Activated CD8-positive, alpha-beta memory T cell treated with anti-CD3 and anti-CD28 coated beads, Interleukin-2, amount 50 U/mL, for 4 hours (primary cell): ENCODE results near the gene RTN4RL2.

ENCODE experiments used
- DNase-seq: peaks from one replicate; pipeline ENCODE4 v3.0.0-alpha.2; 2020

The RTN4RL2 gene

DNA sequence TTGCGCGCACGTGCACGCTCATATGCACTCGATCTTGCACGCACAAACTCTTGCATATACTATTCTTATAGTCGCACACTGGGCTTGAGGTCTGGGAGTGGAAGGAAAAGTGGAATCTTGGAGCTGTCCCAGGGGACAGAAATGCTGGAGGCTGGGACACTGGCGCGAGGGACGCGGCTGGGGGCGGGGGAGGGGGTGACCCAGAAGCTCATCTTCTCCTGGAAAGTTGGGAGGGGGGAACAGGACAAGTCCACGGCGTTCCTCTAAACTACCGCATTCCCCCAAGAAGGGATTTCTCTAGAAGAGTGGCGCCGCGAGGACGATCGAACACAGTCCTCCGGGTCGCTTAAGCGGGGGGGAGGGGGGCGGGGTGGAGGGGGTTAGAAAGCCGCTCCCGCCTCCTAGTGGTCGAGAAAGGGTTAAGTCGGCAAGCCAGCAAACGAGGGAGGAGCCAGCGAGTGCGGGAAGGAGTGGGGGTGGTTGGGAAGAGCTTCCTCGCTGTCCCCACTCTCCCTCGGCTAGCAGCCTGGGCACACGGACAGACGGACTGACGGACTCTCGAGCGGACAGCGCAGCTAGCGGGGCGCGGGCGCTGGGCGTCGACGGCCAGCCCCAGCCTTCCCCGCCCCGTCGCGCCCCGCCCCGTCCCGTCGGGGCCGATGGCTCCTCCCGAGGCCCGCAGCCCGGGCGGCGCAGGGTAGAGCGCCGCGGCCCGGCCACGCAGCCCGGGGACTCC is at the start of gene RTN4RL2:
TSS of gene RTN4RL2 (plus strand) at position 507 of the 736 bp plus-strand sequence. CDS start 338 bp downstream, outside the sequence.
- peak; percentile 29 for DNase-seq

DNA sequence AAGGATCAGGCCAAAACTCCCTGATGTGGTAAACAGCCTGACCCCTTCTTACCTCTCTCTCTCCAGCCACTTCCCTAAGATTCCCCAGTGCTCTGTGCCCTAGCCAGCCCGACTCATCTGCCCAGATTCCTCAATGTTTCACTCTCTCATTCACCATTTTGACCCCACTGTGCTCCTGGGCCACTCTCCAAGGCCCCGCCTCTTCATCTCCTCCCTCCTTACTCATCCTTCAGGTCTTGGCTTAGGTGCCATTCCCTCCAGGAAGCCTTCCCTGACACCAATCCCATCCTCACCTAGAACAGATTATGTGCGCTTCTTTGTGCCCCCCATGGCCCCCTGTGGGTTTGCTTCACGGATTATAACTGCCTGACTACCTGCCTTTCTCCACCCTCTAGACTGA is 46.6 kb upstream of the RTN4RL2 start:
- no peak for DNase-seq

DNA sequence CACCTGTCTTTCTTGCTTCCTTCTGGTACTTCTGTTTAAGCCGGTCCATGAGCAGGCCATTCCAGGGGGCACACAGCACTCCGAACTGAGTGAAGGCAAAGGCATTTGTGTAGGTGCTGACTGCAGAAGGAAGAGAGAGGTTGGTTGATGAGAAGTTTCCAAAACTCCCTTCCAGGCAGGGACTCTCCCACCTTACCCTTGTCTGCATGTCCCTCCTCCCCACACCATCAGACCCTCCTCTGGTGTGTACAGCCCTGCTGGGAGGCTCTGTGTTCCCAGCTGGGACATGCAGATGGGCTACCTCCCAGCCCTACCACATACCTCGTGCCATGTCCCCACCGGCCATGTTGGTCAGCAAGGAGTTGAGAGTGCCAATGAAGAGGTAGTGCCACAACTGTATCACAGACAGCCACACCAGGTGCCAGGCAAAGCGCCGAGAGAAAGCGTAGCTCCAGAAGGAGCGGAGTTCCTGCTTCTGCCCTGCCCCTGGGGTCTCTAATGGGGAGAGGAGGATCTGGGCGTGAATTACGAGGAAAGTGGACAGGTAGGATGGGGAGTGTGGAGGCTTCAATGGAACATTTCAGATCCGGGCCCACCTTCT is 45.6 kb upstream of the RTN4RL2 start:
- no peak for DNase-seq

DNA sequence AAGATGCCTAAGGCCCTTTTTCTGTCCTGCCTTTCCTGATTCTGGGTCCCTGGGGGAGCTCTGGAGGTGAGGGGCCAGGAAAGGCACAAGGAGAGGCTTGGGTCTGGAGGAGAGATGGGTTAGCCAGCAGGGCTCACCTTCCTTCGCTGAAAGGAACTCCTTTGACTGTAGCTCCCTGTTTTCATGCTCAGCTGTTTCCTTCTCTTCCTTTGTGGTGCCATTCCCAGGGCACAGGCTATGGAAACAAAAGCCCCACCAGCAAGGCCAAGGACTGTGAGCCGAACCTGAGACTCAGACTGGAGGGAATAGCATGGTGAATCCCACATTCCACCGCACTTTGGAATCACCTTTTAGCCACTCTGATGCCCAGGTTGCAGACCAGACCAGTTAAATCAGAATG is 43.9 kb upstream of the RTN4RL2 start:
- no peak for DNase-seq

DNA sequence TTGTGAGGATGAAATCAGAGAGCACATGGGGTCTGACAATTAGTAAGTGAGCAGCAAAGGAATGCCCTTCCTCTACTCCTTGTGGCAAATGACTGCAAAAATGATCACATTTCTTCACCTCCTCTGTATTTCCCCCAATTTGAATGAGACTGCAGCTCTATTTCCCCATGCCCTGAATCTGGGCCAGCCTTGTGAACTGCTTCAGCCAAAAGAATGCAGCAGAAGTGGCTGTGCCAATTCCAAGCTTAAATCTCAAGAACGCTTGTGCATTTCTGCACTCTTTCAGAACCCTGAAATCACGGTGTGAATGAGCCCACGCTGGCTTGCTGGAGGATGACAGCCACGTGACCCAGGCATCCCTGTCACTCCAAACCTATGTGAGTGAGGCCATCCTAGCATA is 43.3 kb upstream of the RTN4RL2 start:
- DNase-seq: no peak

DNA sequence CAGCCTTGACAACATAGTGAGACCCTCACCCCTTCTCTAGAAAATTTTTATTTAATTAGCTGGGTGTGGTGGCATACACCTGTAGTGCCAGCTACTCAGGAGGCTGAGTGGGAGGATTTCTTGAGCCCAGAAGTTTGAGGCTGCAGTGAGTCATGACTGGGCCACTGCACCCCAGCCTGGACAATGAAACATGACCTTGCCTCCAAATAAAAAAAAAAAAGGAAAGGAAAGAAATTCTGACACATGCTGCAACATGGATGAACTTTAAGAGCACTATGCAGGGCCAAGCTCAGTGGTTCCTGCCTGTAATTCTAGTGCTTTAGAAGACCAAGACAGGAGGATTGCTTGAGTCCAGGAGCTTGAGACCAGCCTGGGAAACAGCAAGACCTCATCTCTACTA is 42.2 kb upstream of the RTN4RL2 start:
- no peak for DNase-seq

DNA sequence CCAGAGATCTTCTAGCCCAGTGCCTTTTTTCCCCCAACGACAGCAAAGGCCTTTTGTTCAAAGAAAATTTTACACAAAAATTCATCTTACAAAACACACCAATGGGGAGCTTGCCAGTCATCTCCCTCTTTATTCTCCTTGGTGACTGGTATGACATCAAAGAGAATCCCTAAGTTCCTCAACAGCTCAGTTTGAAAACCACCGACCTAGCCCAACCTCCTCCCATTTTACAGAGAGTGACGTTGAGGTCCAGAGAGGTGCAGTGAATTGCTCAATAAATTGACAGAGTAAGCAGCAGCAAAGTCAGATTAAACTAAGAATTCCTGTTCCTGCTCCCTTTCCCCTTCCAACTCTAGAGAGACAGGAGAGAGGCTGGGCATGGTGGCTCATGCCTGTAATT is 41.2 kb upstream of the RTN4RL2 start:
- DNase-seq: no peak

DNA sequence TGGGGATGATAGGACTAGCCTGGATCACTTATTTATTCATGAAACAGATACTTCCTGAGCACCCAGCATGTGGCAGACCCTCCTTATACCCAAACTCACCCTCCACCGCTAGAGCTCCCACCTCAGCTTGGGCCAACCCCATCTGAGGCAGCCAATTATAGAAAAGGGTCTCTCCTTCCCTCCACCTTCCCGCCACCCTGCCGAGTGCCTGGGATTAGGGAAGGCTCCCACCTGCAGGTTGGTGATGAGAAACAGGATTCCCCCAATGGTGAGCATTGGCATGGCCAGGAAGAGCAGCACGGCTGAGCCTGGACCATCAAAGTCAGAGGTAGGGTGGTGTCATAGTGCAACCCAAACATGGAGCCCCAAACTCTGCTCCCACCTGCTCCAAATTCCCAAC is 39.3 kb upstream of the RTN4RL2 start:
- no peak for DNase-seq

DNA sequence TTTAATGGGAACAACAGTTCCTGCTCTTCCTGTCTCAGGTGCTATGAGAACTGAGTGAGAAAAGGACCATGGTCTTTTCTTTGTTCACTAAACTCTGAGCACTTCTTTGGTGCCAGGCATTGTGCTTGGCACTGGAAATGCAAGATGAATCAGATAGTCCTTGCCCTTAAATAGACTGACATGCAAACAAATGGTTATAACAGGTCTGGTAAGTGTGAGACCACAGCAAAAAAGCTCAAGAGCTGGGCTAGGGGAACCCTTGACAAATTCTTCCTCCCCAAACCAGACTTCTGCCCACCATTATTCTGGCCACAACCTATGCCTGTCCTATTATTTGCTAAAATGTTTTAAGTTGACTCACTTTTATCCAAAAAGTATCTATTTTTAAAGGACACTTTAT is 38.5 kb upstream of the RTN4RL2 start:
- DNase-seq: no peak

DNA sequence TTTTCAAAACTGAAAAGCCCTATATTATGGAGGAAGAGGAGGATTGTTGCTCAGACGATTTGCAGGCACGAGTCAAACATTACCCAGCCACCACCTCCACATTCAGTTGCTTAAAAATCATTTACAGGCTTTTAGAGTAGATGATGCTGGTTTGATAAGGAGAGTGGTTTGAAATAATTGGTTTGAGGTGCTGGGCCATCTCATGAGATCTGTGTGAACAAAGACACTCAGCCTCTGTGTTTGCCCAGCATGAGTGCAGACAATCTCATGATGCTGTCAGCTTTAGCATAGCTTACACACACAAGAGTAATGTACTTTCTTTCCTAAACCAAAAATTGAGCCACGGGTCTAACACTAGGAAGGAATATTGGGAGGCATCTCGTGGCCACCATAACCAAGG is 37.7 kb upstream of the RTN4RL2 start:
- DNase-seq: no peak

DNA sequence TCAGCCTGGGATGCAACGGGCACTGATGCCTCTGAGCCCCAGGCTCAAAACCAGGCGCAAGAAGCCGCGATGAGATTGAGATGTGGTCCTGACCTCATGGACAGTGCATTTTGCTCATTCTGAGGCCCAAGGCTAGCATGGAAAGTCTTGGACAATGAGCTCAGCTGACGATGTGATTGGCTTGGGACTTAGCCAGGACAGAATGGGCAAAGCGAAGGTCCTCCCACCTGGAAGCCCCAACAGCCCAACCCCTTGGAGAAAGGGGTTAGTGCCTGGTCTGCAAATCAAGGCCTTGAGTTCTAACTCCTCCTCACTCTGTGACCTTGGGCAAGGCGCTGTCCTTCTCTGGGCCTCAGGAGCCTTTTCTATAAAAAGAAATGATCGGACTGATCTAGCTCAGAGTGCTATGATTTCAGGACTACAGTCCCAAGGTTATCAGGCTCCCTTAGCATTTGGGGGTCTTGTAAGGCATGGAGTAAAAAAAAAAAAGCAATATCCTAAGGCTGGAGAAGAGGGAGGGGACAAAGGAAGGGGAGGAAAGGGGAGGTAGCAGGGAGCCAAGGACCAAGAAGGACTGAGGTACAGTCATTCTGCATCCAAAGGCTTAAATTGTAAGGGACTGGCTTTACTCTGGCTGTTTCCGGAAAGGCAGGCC is 36.1 kb upstream of the RTN4RL2 start:
- DNase-seq: no peak

DNA sequence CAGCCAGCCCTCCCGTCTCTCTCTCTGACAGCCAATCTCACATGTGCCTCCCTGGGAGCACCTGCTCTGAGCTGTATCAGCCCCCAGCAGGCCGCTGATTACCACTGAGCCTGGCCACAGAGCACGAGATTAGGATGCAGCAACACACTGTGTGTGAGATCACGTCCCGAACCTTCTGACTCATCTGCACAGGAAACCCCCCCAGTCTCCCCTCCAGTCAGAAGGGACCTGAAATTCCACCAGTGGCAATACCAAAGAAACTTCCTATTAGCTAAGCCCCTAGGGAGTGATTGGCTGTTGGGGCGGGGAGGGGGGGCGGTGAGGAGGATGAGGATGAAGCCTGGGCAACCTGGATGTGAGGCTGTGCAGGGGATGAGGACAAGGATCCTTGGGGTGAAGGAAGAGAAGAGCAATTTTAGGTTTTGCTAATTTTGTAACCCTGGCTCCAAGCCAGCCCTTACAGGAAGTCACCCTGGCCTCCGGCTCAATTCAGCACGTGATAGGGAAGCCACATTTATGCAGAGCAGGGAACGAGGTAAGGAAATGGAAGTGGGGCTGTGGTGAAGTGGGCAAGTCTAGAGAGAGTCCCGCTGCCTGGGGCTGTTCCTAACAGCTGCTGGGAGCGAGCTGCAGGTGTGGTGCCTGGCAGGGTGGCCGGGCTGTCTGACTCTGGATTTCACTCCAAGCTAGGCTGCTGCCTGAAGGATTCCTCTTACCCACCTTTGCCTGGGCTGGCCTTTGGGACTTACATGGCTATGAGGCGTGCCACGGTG is 35.4 kb upstream of the RTN4RL2 start:
- DNase-seq: peak; percentile 86

DNA sequence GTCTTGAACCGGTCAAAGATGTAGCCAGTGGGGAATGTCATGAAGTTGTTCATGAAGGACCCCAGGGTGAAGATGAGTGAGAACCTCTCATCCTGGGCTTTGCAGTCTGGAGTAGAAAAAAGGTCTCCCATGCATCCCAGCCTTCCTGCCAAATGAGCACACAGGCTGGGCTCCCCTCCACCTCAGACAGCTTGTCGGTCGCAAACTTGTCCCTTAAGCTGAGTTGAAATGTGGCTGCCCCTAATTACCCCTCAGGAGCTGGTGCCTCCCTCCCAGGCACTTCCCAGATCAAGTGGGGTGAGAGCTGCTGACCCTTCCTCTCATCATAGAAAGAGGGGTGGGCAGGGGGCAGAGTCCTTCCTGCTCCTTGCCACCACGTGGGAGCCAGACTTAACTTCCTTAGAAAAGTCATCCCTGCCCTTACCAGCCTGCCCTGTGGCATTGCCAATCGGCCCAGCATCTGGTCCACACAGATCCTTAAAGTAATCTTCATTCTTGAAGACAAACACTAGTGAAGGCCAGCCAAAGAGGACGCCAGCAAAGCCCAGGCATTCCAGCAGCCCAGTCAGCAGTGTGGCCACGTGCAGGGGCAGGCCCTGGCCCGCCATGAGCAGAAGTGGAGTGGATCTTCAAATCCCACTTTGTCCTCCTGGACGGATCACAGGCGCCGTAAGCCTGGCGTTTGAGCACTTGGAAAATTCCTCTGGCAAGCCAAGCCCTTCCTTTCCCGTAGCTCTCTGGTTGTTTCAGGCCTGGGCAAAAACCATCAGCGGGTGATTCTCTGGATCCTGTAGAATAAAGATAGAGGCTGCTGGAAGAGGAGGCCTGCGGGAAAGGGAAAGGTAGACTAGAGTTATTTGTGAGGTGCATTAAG is 34.5 kb upstream of the RTN4RL2 start:
- peak; percentile 16 for DNase-seq

DNA sequence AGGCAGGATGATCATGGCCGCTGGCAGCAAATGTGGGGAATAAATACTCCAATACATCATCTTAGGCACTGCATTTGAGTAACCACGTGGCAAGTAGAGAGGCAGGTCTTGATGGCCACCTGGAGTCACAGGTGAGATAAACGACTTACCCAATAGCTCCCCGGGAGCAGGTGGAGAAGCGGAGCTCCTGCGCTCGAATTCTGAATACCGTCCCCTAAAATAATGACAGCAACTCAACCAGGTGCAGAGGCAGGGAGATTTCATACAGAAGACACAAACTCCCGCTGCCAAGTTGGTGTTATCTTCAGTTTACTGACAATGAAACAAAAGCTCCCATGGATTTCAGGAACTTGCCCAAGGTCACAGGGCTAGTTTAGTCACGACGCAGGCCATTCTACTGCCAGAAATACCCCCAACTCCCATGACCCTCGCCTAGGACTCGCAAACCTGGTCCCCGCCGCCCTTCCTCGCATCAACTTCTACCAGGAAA is 33.8 kb upstream of the RTN4RL2 start:
- DNase-seq: peak; percentile 18

DNA sequence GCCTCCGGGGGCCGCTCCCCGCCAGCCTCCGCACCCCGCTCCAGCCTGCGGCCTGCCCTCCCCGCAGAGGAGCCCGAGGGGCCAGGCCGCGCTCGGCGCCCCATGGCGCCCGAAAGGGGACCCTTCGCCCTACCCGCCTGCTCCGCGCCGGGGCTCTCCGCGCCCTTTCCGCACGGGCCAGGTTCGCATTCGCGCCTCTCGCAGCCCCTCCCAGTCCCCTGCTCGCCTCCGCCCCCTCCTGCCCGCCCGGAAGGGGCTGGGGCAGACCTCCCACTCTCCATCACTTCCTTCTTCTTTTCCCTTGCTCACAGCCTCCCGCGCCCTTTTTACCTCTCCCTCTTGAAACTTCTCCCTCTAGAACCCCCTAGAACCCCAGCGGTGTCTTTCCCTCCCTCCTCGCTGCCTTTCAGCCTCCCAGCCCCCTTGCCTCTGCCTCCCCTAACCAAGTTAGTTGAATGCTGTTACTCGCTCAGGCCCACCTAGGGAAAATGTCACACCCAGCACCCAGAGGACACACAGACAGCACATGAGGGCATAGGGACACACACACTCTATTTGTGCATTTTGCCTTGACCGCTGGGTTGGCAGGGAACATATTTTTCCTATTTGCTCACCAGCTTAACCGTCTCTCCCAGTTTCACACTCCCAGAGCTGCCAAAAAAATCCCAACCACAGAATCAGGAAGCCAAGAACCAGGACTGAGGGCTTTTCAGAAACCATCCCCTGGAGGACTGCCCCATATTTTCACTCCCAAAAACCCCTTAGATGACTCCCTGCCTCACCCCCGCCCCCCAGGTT is 33.2 kb upstream of the RTN4RL2 start, which contains the start of gene SLC43A3:
TSS of gene SLC43A3 (minus strand) at position 193 of the 798 bp plus-strand sequence. CDS start 949 bp downstream, outside the sequence.
- peak; percentile 79 for DNase-seq

DNA sequence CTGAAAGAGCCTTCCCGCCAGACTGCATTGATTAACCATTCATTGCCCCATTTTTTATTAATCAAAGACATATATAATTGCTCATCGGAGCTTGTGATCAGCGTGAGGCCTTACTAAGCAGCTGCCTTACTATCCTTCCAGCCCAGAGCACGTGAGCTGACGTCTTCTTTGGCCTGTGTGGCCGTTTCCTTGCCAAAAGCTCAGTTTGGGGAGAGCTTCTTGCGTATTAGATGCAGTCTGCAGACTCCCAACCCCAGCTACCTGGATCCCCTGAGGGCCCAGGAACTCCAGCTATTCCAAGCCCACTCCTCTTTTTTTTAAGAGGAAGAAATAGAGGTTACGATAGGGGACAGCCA is 32.6 kb upstream of the RTN4RL2 start:
- DNase-seq: no peak

DNA sequence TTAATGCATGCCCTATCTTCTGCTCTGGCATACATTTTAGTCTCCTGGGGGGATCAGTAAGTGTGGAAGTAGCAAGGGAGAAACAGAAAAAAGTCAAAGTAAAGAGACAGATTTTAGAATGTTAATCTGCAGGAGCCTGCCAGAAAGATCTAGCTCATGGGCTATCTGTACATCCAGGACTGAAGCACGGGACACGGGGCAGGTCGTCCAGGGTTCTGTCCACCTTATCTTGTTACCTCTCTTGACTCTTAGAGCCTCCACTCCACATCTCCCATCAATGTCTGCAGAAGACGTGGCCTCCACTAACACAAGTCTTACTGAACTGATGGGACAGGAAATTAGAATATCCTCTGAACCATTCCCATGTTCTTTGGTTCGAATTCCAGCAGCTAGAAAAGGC is 31.7 kb upstream of the RTN4RL2 start:
- no peak for DNase-seq

DNA sequence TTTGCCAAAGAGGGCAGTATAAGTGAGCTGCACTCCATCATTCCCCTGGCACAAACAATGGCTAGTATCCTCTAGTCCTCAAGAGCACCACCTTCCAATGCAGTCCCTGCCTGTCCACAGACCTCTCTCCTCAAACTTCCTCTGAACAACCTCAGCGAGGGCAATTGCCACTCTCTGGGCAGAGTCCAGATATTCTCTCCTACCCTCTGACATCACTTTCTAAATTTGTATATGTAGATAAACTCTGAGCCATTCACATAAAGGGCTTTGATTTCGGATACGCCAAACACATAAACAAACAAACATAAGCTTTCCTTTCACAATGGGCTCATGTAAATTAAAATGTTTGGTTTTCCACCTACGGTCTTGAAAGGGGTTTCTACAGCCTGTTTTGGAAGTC is 30.4 kb upstream of the RTN4RL2 start:
- no peak for DNase-seq

DNA sequence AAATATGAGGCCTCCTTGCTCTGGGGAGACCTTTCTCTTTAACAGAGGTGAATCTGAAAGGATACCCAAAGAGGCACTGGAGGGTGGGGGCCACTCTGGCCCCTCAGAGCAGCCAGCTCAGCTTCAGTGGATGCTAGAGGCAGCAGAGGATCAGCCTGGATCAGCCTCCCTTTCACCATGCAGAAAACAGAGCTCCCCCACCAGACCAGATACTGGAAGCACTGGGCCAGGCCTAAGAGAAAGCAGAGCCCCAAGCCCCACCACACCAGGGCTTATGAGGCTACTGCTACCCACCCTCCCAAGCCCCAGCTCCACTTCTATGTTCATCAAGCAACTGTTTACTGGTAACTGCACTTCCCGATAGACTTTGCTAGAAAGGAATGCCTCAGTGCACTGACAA is 29.4 kb upstream of the RTN4RL2 start:
- DNase-seq: no peak

DNA sequence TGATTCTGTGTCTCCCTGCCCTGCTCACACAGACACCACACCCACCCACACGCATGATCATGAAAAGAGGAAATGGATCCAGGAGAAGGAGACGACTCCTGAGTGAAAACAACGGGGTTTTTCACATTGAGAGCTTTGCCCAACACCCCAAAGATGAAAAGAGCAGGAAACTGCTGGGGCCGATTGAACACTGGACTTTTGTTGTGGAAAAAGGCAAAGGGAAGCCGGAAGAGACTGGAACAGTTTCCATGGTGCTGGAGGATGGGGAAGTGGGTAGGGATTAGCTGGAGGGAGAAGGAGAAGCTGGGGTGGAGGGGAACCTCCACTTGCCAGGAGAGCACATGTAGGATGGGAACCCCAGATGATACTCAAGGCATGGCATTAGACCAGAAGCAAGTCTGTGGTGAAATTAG is 28.2 kb upstream of the RTN4RL2 start:
- no peak for DNase-seq

DNA sequence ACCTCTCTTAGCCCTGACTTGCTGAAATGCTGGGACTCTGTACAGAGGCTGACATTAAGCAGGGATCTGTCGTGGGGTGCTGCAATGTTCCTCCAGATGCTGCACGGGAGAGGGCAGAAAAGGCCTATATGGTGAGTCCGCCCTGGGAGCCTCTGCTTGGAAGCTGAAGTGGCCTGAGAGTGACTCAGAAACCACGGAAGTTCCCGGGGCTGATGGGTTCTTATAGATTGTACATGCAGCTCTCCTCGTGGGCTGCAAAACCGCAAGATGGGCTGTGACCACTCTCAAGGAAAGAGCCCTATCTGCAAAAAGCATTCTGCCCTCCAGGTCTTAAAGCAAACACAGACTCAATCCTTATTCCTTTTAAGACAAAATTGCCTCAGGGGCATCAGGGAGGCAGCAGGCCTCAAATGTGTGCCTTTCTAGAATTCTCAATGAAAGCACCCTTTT is 27.6 kb upstream of the RTN4RL2 start:
- DNase-seq: no peak
